Kidney (tissue), 14 donors: ENCODE measurements around the gene MEF2A. TPM values are rescaled to one million over a fixed set of nuclear protein-coding genes. Genes with fewer than 3 reads are reported as not detected.

Experiments
- DNase-seq, 5 donors: peaks; one replicate each; pipeline ENCODE4 v3.0.0-alpha.2; 2013 to 2020
- FAIRE-seq: peaks from 2 replicates; lab custom pipeline; 2012; peaks lifted over from hg19 to GRCh38; lab: Jason Lieb, UNC
- H3K27ac ChIP-seq, 2 donors: one replicate each; pipeline ENCODE4 v1.7.0; 2013; ENCODE audit warnings: low read depth in 2 of 2, low read length in 2 of 2, inconsistent platforms in 1 of 2
- H3K27me3 ChIP-seq: one replicate; pipeline ENCODE4 v1.7.1; 2013; ENCODE audit warnings: low read length, inconsistent platforms; ENCODE audit not compliant: control insufficient read depth, insufficient read depth
- H3K36me3 ChIP-seq, 3 donors: one replicate each; pipeline versions ENCODE4 v1.7.0 to v1.7.1; 2013; ENCODE audit warnings: low read length in 3 of 3, control low read depth in 1 of 3, inconsistent platforms in 1 of 3; ENCODE audit not compliant: insufficient read depth in 3 of 3, control insufficient read depth in 2 of 3
- H3K4me1 ChIP-seq, 3 donors: one replicate each; pipeline versions ENCODE4 v1.7.0 to v1.7.1; 2013; ENCODE audit warnings: low read length in 3 of 3, inconsistent platforms in 1 of 3, low read depth in 1 of 3; ENCODE audit not compliant: control insufficient read depth in 2 of 3, insufficient read depth in 2 of 3
- H3K4me3 ChIP-seq, 3 donors: one replicate each; pipeline versions ENCODE4 v1.7.0 to v1.8.1; 2013; ENCODE audit warnings: low read length in 3 of 3, control low read depth in 1 of 3, inconsistent platforms in 1 of 3
- H3K9ac ChIP-seq, 3 donors: one replicate each; pipeline versions ENCODE4 v1.7.0 to v1.7.1; 2013; ENCODE audit warnings: low read length in 3 of 3, control low read depth in 1 of 3, inconsistent platforms in 1 of 3
- H3K9me3 ChIP-seq, 3 donors: one replicate each; pipeline versions ENCODE4 v1.7.0 to v1.7.1; 2013; ENCODE audit warnings: low read length in 3 of 3, control low read depth in 1 of 3, inconsistent platforms in 1 of 3; ENCODE audit not compliant: control insufficient read depth in 2 of 3, insufficient read depth in 1 of 3
- intact Hi-C: fragments of 100-400 bp; cut with DNase I; formaldehyde crosslinking; loops from one replicate; pipeline ENCODE4 v1.11.1; 2022
- polyA plus RNA-seq: library from polyadenylated mRNA; stranded (reverse); fragments of 350-450 nt; fragmentation: Illumina TruSeq; extraction: RNeasy Lipid Tissue Mini Kit (QIAGEN cat#74804); gene quantifications from one replicate; pipeline ENCODE4 v1.2.3, GENCODE V29; 2014; ENCODE audit warnings: low read depth, low replicate concordance; ENCODE audit not compliant: insufficient read depth
- total RNA-seq: library from RNA; stranded (reverse); fragmentation: NEBNext Ultra II Directional; extraction: Animal tissue kit (Norgen Biotek cat#: 25700); gene quantifications from one replicate; pipeline ENCODE4 v1.2.1, GENCODE V29; 2021
- TF ChIP-seq, protein P1 (sequence below): IDR thresholded peaks from 3 replicates; pipeline ENCODE4 v1.5.1; 2012; ENCODE audit warnings: mild to moderate bottlenecking, moderate library complexity, borderline replicate concordance; ENCODE audit not compliant: insufficient read depth; ENCODE audit errors: extremely low read depth
- donor health status: control.
- donor health status: control.
- donor health status: control.
- donor health status: control.
- donor health status: control.
- donor health status: DM: yes; HTN: yes; CAD: no.
- donor health status: Normal renal cell carcinoma (clear cell type).

The MEF2A gene
- total and polyA plus RNA-seq, 2 donors from 2014 or later = 20.8 to 82.2 TPM

- Histone ChIP-seq H3K9ac (no peak overlapping the region), H3K36me3 (peaks cover 2 to 6% (median 4%) of the 10 kb centered on the region in 3 donors), H3K4me3 (no peak overlapping the region), H3K4me1 (no peaks in the 10 kb centered on the region), H3K27me3 (no peaks in the 10 kb centered on the region), H3K27ac (no peak overlapping the region), H3K9me3 (peaks cover 0 to 6% (median 2%) of the 10 kb centered on the region in 3 donors)
- DNase-seq (no peak), FAIRE-seq (no peak)
- intact Hi-C loops = no loop called here
- TF ChIP-seq, protein P1, sequence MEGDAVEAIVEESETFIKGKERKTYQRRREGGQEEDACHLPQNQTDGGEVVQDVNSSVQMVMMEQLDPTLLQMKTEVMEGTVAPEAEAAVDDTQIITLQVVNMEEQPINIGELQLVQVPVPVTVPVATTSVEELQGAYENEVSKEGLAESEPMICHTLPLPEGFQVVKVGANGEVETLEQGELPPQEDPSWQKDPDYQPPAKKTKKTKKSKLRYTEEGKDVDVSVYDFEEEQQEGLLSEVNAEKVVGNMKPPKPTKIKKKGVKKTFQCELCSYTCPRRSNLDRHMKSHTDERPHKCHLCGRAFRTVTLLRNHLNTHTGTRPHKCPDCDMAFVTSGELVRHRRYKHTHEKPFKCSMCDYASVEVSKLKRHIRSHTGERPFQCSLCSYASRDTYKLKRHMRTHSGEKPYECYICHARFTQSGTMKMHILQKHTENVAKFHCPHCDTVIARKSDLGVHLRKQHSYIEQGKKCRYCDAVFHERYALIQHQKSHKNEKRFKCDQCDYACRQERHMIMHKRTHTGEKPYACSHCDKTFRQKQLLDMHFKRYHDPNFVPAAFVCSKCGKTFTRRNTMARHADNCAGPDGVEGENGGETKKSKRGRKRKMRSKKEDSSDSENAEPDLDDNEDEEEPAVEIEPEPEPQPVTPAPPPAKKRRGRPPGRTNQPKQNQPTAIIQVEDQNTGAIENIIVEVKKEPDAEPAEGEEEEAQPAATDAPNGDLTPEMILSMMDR = no peak
These were observed 116.2 kb downstream of the MEF2A start for GRCh38 chr15:99681990-99682389.

DNA sequence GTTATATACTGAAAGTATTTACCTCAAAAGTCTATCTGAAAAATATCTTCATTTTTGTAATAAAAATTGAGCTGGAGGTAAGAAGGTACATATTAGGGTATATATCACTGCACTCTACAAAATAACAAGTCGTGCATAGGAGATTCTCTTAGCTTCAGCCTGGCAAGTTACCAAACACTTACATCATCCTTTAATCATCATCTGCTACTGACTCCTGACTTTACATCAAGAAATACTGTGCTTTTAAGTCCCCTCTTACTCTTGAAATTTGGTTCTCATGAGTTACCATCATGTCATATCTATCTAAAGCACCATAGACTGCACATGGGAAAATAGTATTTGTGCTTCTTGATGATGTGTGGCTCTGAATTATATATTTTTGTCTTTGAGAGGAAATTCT, 116.7 kb downstream of the MEF2A start:
- Histone ChIP-seq H3K4me1 (no peaks in the 10 kb centered on the region), H3K36me3 (peaks cover 2 to 6% (median 4%) of the 10 kb centered on the region in 3 donors), H3K4me3 (no peak overlapping the region), H3K27ac (peak overlapping the region in 1 of 2 donors; percentile 59), H3K27me3 (no peaks in the 10 kb centered on the region), H3K9me3 (peaks cover 0 to 6% (median 2%) of the 10 kb centered on the region in 3 donors), H3K9ac (no peak overlapping the region)
- FAIRE-seq (no peak), DNase-seq (peak in 1 of 5 donors; percentile 18)
- TF ChIP-seq, protein P1 = no peak
- intact Hi-C loops = no loop called here

GRCh38 chr15:99683000-99683670, 117.4 kb downstream of the MEF2A start:
- peak in 1 of 5 donors; percentile 42 for DNase-seq
- H3K36me3 ChIP-seq = peaks cover 2 to 6% (median 4%) of the 10 kb centered on the region in 3 donors
- peaks cover 0 to 6% (median 2%) of the 10 kb centered on the region in 3 donors for H3K9me3 ChIP-seq
- H3K9ac ChIP-seq = no peak overlapping the region
- no peaks in the 10 kb centered on the region for H3K4me1 ChIP-seq
- intact Hi-C loops = no loop called here
- peak overlapping the region; percentile 26 to 47 for H3K27ac ChIP-seq
- TF ChIP-seq, protein P1 = no peak
- FAIRE-seq = no peak
- no peaks in the 10 kb centered on the region for H3K27me3 ChIP-seq
- H3K4me3 ChIP-seq = no peak overlapping the region
